ENCODE measurements around the gene SLC5A9. TPM values are rescaled to one million over a fixed set of nuclear protein-coding genes. Genes with fewer than 3 reads are reported as not detected.

SLC5A9 gene
- total RNA-seq, 1 donor from 2014 or later, result under 0.01 TPM

Other genes with a start within 250 kb of the SLC5A9 start
- gene TRABD2B, start 225.3 kb upstream of the SLC5A9 start, total RNA-seq, result not detected in 2 replicates
- gene SPATA6, start 249.5 kb downstream of the SLC5A9 start, total RNA-seq, result 0.65 and 1.2 TPM in 2 replicates